GM19467 (cell line): ENCODE data around the gene ERAL1.
"Not testable (repeated sequence)": the region's sequence is repeated elsewhere in the genome, so short reads cannot be mapped to it uniquely, and the experiment has no call there.

Source experiments
- ATAC-seq: cut with Tn5 transposase; IDR thresholded peaks from one replicate; pipeline ENCODE4 v1.9.1; 2021; ENCODE audit warnings: mild to moderate bottlenecking, moderate library complexity; ENCODE audit not compliant: unreplicated experiment

The ERAL1 gene

GRCh38 chr17:28854457-28855335 lies at the start of gene ERAL1:
Gene ERAL1 (plus strand): TSS chr17:28855016. CDS start chr17:28855035, 19 bp downstream.
- peak; percentile 89 for ATAC-seq

GRCh38 chr17:28807925-28808634 lies 46.7 kb upstream of the ERAL1 start:
- no peak for ATAC-seq

DNA sequence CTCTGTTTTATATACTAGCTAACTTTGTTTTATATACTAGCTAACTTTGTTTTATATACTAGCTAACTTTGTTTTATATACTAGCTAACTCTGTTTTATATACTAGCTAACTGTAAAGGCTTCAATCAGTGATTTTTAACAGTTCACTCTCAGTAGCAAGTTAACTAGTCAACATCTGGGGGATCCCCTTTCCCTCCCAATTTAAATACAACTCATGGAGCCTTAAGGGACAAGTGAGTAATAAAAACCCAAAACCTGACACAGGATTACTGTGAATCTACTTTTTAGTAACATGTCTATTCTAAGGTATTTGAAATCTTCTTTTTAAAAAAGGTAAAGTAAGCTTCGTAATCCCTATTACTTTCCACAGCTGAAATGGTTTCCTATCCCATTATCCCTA lies 44.4 kb upstream of the ERAL1 start:
- no peak for ATAC-seq

GRCh38 chr17:28811651-28812090 lies 43.1 kb upstream of the ERAL1 start:
- ATAC-seq = no peak

DNA sequence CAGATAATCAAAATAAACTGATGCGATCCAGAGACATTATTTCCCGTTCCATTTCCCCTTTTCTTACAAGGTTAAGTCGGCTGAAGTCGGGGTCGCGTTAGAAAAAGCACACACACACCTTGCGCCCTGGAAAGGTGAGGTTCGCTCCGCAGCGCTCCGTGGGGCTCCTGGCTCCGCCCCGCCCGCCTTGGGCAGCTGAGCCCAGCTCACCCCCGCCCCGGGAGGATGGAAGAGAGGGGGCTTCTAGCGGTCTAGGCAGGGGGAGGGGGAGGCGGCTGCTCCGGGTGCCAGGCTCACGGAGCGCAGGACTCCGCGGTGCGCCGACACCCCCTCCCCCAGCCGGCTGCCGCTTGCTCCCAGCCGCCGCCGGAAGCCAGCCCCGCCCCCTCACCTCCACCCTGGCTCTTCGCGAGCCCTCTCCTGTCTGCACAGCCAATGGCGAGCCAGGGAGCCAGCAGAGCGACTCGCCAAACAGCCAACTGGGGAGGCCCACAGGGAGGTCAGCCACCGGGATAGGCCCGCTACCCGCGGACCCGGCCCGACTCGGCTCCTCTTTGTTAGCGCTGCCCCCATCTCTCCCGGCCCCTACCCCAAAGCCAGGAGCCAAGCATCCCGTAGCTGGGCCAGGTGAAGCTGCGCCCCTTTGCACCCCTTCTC lies 42.6 kb upstream of the ERAL1 start:
- peak; percentile 97 for ATAC-seq

- peak; percentile 13 for ATAC-seq
Measured at GRCh38 chr17:28812748-28813377, 42.0 kb upstream of the ERAL1 start.

GRCh38 chr17:28816540-28816939 lies 38.3 kb upstream of the ERAL1 start:
- no peak for ATAC-seq

DNA sequence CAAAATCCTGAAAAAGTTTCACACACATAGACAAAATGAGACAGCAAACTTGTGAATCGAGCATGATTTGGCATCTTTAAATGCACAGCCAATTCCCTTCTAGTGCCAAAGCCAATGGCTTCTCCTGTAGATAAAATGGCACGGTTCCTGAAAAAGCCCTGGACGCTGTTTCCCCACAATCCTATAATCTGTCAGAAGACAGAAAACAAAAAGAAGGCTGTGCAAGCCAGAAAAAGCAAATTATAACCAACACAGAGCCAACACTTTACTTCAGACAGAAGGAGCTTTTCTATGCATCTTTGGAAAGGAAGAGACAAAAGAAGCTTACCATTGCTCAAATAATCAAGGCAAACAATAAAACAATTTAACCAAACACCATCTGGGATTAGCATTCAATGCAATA lies 36.0 kb upstream of the ERAL1 start:
- ATAC-seq = no peak

DNA sequence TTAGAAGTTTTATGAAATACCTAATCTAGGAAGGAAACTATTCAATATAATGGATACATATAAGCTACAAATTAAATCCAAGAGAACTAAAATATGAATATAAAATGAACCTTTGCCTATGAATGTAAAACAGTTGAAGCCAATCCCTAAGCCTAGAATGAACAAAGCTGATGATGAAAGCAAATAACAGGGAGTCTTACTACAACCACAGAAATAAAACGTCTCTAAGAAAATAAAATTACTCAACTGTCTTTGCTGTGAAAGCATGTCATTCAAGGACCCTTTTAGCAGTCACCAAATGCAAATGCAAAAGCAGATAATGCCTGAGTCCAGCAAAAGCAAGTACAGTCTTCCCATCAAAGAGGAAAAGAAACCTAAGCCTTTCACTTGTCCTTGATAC lies 35.2 kb upstream of the ERAL1 start:
- no peak for ATAC-seq

- no peak for ATAC-seq
Measured at GRCh38 chr17:28827672-28828071, 27.1 kb upstream of the ERAL1 start.

DNA sequence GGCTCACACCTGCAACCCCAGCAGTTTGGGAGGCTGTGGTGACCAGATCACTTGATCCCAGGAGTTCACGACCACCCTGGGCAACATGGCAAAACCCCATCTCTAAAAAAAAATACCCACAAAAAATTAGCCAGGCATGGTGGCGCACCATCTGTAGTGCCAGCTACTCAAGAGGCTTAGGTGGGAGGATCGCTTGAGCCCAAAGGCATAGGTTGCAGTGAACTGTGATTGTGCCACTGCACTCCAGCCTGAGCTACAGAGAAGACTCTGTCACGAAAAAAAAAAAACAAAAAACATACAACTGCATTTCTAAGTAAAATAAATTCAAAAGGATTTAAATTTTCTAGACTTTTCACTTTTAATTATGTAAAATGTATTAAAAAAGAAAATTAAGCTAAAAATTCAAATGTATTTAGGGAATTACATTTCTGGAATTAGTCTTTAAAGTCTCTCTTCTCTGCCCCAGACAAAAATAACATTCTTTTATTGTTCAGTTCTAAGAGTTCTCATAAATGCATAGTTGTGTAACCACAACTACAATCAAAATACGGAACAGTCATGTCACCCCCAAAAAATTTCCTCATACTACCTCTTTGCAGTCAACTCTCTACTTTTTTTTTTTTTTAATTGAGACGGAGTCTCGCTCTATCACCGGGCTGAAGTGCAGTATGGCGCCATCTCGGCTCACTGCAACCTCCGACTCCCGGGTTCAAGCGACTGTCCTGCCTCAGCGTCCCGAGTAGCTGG lies 26.3 kb upstream of the ERAL1 start:
- ATAC-seq = no peak

DNA sequence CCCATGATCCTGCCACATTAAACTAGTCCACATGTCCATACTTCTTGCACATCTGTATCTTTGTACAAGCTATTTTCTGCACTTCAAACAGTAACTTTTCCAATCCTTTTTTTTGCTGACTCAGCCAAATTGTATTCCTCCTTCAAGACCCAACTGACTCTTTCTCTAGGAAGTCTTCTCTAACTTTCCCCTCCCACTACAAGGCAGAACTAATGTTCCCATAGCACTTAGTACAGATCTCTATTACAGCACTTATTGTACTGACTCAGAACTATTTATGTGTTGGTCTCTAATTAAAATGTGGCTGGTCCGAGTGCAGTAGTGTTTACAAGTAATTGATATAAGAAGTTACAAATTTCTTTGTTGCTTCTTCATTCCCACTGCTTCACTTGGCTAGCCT lies 20.4 kb upstream of the ERAL1 start:
- ATAC-seq = no peak

- ATAC-seq = not testable (repeated sequence)
Measured at GRCh38 chr17:28836541-28836940, 18.3 kb upstream of the ERAL1 start.

DNA sequence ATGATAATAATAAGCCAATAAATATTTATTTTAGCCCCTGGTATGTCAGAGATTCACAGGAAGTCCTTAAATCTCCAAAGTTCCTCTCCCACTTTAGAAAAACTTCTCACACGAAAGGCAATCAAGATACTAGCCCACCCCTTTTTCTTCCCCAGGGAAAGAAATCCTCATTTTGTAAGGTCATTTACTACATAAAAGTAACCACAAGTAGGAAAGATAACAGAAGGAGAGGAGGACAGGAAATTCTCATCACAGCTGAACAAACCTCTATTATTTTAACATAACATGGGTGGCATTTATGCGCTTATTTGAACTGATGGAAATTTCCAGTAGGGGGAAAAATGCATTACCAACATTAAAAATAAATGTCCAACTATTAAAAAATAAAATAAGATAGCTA lies 15.6 kb upstream of the ERAL1 start:
- no peak for ATAC-seq

GRCh38 chr17:28841901-28842281 lies 12.9 kb upstream of the ERAL1 start:
- ATAC-seq = no peak

DNA sequence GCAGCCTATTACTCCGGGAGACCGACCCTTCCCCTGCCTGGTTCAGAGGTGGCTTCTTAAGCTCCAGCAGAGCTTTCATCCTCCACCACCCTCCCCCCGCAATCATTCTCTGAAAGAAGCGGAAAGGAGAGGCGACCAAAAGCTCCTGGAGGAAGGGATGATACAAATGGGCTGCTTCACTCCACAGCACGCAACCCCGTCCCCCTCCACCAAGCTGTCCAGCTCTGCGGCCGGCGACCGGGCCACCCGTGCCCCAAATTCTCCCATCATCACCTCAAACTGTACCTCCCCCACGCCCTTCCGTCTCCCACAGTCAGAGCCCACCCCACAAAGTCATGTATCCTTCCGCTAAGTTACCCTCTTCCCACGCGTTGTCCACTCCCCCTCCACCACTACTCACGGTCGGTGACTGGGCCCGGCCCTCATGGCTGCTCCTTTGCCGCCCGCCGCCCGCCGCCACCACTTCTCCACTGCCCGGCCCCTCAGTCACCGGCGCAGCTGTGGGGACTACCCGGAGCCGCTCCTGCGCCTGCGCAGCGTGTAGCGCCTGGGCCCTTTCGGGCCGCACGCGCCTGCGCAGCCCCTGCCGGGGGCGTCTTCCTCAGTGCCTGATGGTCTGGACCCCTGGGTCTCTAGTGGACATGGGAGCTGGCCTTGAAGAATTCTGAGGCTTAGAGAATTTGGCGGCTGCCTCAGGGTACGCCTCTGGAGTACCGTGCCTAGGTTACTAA lies 12.4 kb upstream of the ERAL1 start, which contains the start of gene FAM222B:
TSS of gene FAM222B (minus strand) at position 509 of the 731 bp plus-strand sequence. CDS start 76,123 bp downstream, outside the sequence.
- ATAC-seq = peak; percentile 90

DNA sequence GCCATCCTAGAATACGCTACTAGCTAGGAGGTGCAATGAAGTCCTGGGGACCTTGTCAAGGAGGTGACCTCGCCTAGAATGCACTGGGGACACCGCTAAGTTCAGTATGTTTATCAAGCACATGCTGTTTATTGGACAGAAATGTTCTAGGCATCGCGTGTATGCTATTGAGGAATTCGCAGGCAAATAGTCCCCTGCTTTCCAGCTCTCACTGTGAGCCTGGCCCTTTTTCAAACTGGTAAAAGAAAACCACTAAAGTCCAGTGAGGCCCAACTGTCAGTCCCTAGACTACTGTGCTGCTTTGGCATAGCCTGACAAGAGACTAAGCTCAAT lies 11.0 kb upstream of the ERAL1 start:
- no peak for ATAC-seq

- ATAC-seq = no peak
Measured at GRCh38 chr17:28846231-28846630, 8.6 kb upstream of the ERAL1 start.

GRCh38 chr17:28846699-28847098 lies 8.1 kb upstream of the ERAL1 start:
- ATAC-seq = not testable (repeated sequence)

DNA sequence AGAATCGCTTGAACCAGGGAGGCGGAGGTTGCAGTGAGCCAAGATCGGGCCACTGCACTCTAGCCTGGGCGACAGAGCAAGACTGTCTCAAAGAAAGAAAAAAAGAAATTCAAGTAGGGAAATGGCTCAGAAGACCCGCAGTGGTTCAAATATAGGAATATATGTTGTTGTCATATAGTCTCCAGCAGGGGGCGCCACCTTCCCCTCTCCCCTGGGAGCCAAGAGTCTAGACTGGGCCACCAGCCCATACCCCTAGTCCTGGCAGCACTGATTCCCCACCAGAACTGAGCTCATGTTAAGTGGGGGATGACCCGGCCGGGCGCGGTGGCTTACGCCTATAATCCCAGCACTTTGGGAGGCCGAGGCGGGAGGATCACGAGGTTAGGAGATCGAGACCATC lies 6.1 kb upstream of the ERAL1 start:
- ATAC-seq = not testable (repeated sequence)
